ENCODE results near the gene MAPRE3. TPM values are rescaled to one million over a fixed set of nuclear protein-coding genes. Genes with fewer than 3 reads are reported as not detected.

Gene MAPRE3
- total RNA-seq, 4 donors from 2014 or later: 8.5 to 18.6 (median 12.4) TPM

DNA sequence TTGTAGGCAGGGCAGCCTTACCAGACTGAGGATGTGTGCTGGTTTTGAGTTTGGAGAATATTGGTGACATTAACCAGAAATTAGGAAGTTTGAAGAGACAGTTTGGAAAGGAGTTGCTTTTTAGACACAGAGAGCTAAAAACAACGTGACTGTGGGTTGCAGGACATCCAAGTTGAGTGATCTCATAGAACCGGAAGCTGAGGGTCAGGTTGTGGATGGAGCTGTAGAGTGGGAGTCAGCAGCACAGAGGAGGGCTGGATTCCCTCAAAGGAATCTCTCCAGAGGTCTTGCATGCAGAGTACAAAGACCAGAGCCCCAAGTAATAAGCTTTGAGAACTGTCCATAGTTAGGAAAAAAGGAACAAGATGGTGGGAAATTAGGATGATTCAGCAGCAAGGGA lies 9.3 kb downstream of the MAPRE3 start:
- no peak for TF ChIP-seq EP300 (IDR thresholded peaks at IDR 0.05)
- TF ChIP-seq POLR2AphosphoS5 (IDR thresholded peaks at IDR 0.05): no peak
- no peak for TF ChIP-seq POLR2A (IDR thresholded peaks at IDR 0.05)
- TF ChIP-seq, protein P1, sequence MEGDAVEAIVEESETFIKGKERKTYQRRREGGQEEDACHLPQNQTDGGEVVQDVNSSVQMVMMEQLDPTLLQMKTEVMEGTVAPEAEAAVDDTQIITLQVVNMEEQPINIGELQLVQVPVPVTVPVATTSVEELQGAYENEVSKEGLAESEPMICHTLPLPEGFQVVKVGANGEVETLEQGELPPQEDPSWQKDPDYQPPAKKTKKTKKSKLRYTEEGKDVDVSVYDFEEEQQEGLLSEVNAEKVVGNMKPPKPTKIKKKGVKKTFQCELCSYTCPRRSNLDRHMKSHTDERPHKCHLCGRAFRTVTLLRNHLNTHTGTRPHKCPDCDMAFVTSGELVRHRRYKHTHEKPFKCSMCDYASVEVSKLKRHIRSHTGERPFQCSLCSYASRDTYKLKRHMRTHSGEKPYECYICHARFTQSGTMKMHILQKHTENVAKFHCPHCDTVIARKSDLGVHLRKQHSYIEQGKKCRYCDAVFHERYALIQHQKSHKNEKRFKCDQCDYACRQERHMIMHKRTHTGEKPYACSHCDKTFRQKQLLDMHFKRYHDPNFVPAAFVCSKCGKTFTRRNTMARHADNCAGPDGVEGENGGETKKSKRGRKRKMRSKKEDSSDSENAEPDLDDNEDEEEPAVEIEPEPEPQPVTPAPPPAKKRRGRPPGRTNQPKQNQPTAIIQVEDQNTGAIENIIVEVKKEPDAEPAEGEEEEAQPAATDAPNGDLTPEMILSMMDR (IDR thresholded peaks at IDR 0.05): no peak
- WGBS, 2 donors (ENCODE audit: low coverage in 1 of 2): 54 to 60% methylated on average over 1 to 2 of the region's 2 CpGs
- Histone ChIP-seq H3K36me3 (no peaks in the 10 kb centered on the region), H3K27me3 (no peaks in the 10 kb centered on the region), H3K27ac (peak overlapping the region in 1 of 4 donors; percentile 12), H3K4me1 (peaks cover 9 to 44% (median 17%) of the 10 kb centered on the region in 3 donors), H3K9me3 (no peaks in the 10 kb centered on the region), H3K4me3 (no peak overlapping the region)
- no peak for ATAC-seq

DNA sequence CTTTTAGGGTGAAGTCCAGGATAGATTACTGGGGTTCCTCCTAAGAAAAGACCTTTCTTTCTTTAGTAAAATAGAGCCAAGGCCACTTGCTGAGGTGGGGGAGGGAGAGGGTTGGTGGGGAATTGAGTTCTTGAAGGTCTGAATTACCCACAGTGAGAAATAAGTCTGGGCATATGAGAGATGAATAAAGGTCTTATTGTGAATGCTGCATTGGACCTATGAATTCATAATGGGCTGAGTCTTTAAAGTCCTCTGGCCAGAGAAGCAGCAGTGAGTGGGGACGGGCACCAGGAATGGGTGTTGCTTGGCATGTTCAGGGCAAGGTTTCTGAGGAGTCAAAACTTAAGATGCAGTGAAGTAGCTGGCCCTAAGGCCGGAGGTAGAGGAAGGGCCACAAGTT lies 10.5 kb downstream of the MAPRE3 start:
- H3K27ac ChIP-seq: peak overlapping the region in 3 of 4 donors; percentile 59 to 64 (median 63)
- H3K4me3 ChIP-seq: no peak overlapping the region
- 47 to 53% methylated on average over 2 of the region's 2 CpGs for WGBS, 2 donors (ENCODE audit: low coverage in 1 of 2)
- TF ChIP-seq EP300 (IDR thresholded peaks at IDR 0.05): no peak
- TF ChIP-seq POLR2AphosphoS5 (IDR thresholded peaks at IDR 0.05): no peak
- TF ChIP-seq POLR2A (IDR thresholded peaks at IDR 0.05): no peak
- TF ChIP-seq, protein P1 (IDR thresholded peaks at IDR 0.05): no peak
- H3K27me3 ChIP-seq: no peaks in the 10 kb centered on the region
- H3K36me3 ChIP-seq: no peaks in the 10 kb centered on the region
- ATAC-seq: no peak
- peaks cover 9 to 38% (median 14%) of the 10 kb centered on the region in 3 donors for H3K4me1 ChIP-seq
- H3K9me3 ChIP-seq: no peaks in the 10 kb centered on the region

DNA sequence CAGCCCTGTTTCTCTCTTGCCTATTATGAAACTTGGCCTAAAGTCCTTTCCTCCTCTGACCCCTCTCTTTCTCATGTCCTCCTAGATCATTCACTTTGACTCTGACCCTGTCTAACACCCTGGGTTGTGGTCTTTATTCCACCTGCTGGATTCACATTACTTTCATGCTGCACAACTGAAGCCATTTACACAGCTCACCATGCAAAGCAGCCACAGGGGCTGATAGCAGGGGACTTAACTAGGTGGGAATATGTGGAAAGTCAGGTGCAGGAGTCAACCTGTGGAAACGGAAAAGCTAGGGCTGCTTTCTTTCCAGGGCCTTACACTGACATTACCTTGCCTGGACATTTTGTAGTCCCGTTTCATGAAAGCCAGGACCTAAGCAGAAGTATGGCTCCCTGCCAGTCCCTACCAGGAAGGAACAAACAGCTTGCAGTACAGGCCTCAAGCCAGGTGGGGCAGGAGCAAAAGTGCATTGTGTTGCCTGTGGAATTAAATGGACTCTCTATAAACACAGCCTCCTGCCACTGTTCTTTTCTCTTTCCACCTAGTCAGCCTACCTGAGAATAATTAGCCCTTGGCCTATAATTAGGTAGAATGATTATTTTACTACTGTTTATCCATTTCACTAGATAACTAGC lies 11.8 kb downstream of the MAPRE3 start:
- peak; percentile 57 for TF ChIP-seq POLR2AphosphoS5 (IDR thresholded peaks at IDR 0.05)
- TF ChIP-seq, protein P1 (IDR thresholded peaks at IDR 0.05): peak; percentile 43 to 57 (median 46)
- no peak for TF ChIP-seq EP300 (IDR thresholded peaks at IDR 0.05)
- Histone ChIP-seq H3K27ac (peak overlapping the region in 3 of 4 donors; percentile 59 to 64 (median 63)), H3K4me1 (peaks cover 9 to 38% (median 11%) of the 10 kb centered on the region in 3 donors), H3K9me3 (no peaks in the 10 kb centered on the region), H3K4me3 (no peak overlapping the region), H3K36me3 (no peaks in the 10 kb centered on the region), H3K27me3 (no peaks in the 10 kb centered on the region)
- ATAC-seq: peak; percentile 91
- 0 to 60% methylated on average over 1 to 2 of the region's 2 CpGs for WGBS, 2 donors (ENCODE audit: low coverage in 1 of 2)

DNA sequence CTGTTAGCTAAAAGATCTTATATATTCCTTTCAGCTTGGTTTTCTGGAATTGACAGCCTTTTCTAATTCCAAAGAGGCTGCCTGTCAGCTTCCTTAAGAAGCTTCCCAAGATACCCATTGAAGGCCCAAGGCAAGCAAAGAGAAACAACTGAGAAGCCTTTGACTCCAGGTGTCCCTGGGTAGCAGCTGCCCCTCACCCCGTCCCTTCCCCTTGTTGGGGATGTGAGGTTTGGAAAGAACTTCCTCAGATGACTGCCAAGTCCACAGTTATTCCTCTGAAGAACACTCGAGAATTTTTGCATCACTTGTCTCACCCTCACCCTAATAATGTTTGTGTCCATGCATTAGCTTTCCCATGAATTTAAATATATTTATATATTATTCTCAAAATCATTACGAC lies 13.3 kb downstream of the MAPRE3 start:
- no peak for TF ChIP-seq POLR2A (IDR thresholded peaks at IDR 0.05)
- TF ChIP-seq, protein P1 (IDR thresholded peaks at IDR 0.05): no peak
- no peak for TF ChIP-seq POLR2AphosphoS5 (IDR thresholded peaks at IDR 0.05)
- TF ChIP-seq EP300 (IDR thresholded peaks at IDR 0.05): no peak
- Histone ChIP-seq H3K4me1 (peaks cover 9 to 51% (median 11%) of the 10 kb centered on the region in 3 donors), H3K27me3 (no peaks in the 10 kb centered on the region), H3K9me3 (no peaks in the 10 kb centered on the region), H3K4me3 (no peak overlapping the region), H3K36me3 (peaks cover 0 to 7% of the 10 kb centered on the region in 2 donors), H3K27ac (no peak overlapping the region)
- WGBS, 2 donors (ENCODE audit: low coverage in 1 of 2): 67 to 71% methylated on average over 2 to 3 of the region's 3 CpGs
- no peak for ATAC-seq

DNA sequence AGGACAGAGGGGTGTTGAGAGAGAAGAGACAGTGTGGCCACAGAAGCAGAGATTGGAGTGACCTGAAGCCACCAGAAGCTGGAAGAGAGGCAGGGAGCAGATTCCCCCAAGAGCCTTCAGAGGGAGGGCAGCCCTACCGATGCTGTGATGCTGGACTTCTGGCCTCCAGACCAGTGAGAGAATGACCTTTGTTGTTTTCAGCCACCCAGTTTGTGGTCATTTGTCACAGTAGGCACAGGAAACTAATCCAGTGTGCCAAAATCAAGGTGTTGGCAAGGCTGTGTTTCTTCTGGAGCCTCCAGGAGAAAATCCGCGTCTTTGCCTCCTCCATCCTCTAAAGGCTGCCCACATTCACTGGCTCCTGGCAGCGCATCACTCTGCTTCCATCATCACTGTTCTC lies 15.4 kb downstream of the MAPRE3 start:
- peaks cover 9 to 40% (median 11%) of the 10 kb centered on the region in 3 donors for H3K4me1 ChIP-seq
- no peak overlapping the region for H3K4me3 ChIP-seq
- ATAC-seq: no peak
- no peaks in the 10 kb centered on the region for H3K27me3 ChIP-seq
- WGBS, 2 donors (ENCODE audit: low coverage in 1 of 2): 97% methylated on average over 3 of the region's 4 CpGs; no CpG with 5 or more reads in 1 of the 2 donors
- peaks cover 0 to 7% of the 10 kb centered on the region in 2 donors for H3K36me3 ChIP-seq
- H3K27ac ChIP-seq: no peak overlapping the region
- no peaks in the 10 kb centered on the region for H3K9me3 ChIP-seq
- TF ChIP-seq POLR2A (IDR thresholded peaks at IDR 0.05) (no peak), EP300 (IDR thresholded peaks at IDR 0.05) (no peak), POLR2AphosphoS5 (IDR thresholded peaks at IDR 0.05) (no peak)
- TF ChIP-seq, protein P1 (IDR thresholded peaks at IDR 0.05): no peak
